ENCODE data around the gene LCLAT1. TPM values are rescaled to one million over a fixed set of nuclear protein-coding genes. Genes with fewer than 3 reads are reported as not detected.

The LCLAT1 gene
- polyA plus RNA-seq, 1 of the 3 experiments (the other 2 are of a cell fraction): 6.9 TPM

- no peak for TF ChIP-seq TEAD4 (IDR thresholded peaks at IDR 0.05; ENCODE audit: borderline replicate concordance, insufficient read depth)
- TF ChIP-seq ELF1 (IDR thresholded peaks at IDR 0.05): no peak
Measured at GRCh38 chr2:30480703-30481322, 33.8 kb downstream of the LCLAT1 start (continued).

GRCh38 chr2:30481323-30481800 is 34.3 kb downstream of the LCLAT1 start:
- ChIA-PET CTCF (no interaction called here), POLR2A (interaction anchor here (1.1 kb wide), 1 partner anchor 35 kb away, joined by 3 read pairs; the partner anchor contains the start of gene LCLAT1)
- Histone ChIP-seq H3K4me2 (no peak overlapping the region), H3K4me3 (ENCODE audit: low read depth in 2 of 2, low read length in 1 of 2) (no peak overlapping the region), H3F3A (replicated peaks; ENCODE audit: insufficient read depth) (no peaks in the 10 kb centered on the region), H2AFZ (ENCODE audit: low read depth) (no peak overlapping the region), H3K9me2 (no peaks in the 10 kb centered on the region), H3K9ac (no peak overlapping the region), H3K9me3 (no peaks in the 10 kb centered on the region), H3K79me2 (ENCODE audit: insufficient read depth) (peaks cover 18% of the 10 kb centered on the region; the same call in 1 of the 2 replicates), H4K20me1 (ENCODE audit: insufficient read depth) (no peaks in the 10 kb centered on the region), H3K4me1 (ENCODE audit: control insufficient read depth in 1 of 2, insufficient read depth in 2 of 2, low read depth in 1 of 2, low read length in 1 of 2) (peaks cover 0 to 17% of the 10 kb centered on the region in 2 experiments; a peak in 2 of 4 replicates), H3K27me3 (ENCODE audit: insufficient read depth) (no peaks in the 10 kb centered on the region), H3K27ac (ENCODE audit: low read depth in 2 of 2, low read length in 1 of 2) (no peak overlapping the region), H3K36me3 (replicated peaks in 1 of 2; ENCODE audit: control insufficient read depth in 1 of 2, insufficient read depth in 2 of 2, low read length in 1 of 2) (peaks cover 0 to 9% of the 10 kb centered on the region in 2 experiments)
- TF ChIP-seq POLR2AphosphoS5 (IDR thresholded peaks at IDR 0.05; ENCODE audit: low read depth, low read length): no peak
- TF ChIP-seq, protein P1, sequence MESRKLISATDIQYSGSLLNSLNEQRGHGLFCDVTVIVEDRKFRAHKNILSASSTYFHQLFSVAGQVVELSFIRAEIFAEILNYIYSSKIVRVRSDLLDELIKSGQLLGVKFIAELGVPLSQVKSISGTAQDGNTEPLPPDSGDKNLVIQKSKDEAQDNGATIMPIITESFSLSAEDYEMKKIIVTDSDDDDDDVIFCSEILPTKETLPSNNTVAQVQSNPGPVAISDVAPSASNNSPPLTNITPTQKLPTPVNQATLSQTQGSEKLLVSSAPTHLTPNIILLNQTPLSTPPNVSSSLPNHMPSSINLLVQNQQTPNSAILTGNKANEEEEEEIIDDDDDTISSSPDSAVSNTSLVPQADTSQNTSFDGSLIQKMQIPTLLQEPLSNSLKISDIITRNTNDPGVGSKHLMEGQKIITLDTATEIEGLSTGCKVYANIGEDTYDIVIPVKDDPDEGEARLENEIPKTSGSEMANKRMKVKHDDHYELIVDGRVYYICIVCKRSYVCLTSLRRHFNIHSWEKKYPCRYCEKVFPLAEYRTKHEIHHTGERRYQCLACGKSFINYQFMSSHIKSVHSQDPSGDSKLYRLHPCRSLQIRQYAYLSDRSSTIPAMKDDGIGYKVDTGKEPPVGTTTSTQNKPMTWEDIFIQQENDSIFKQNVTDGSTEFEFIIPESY (IDR thresholded peaks at IDR 0.05; ENCODE audit: borderline replicate concordance, low read depth): no peak
- no peak for TF ChIP-seq TCF12 (IDR thresholded peaks at IDR 0.05)
- no peak for TF ChIP-seq TAF1 (IDR thresholded peaks at IDR 0.05; ENCODE audit: borderline replicate concordance, low read depth, low read length)
- no peak for DNase-seq
- 91% methylated on average over 3 of the region's 3 CpGs for WGBS (ENCODE audit: low lambda C conversion rate)

DNA sequence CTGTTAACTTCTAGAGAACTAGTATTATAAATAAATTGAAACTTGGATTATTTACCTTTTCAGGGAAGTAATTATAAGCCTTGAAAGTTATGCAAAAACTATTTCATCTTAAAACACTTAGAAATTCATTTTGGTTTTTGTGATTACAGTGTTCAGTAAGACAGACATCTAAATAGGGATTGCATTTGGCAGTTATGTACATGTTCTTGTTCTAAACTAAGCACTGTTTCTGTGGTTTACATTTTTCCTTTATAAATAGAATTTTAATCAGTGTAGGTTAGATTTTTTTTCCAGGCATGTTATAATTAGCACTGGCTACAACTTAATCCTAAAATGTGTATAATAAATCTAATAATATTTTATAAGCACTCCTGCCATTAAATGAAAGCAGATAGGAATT is 35.0 kb downstream of the LCLAT1 start:
- peaks cover 18% of the 10 kb centered on the region; the same call in 1 of the 2 replicates for H3K79me2 ChIP-seq (ENCODE audit: insufficient read depth)
- no peaks in the 10 kb centered on the region for H4K20me1 ChIP-seq (ENCODE audit: insufficient read depth)
- ChIA-PET POLR2A (interaction anchor here (1.1 kb wide), 1 partner anchor 35 kb away, joined by 3 read pairs; the partner anchor contains the start of gene LCLAT1), CTCF (no interaction called here)
- peaks cover under 1% of the 10 kb centered on the region for H3F3A ChIP-seq (replicated peaks; ENCODE audit: insufficient read depth)
- H3K36me3 ChIP-seq (replicated peaks in 1 of 2; ENCODE audit: control insufficient read depth in 1 of 2, insufficient read depth in 2 of 2, low read length in 1 of 2): peaks cover 0 to 9% of the 10 kb centered on the region in 2 experiments
- H2AFZ ChIP-seq (ENCODE audit: low read depth): no peak overlapping the region
- H3K9me3 ChIP-seq: no peaks in the 10 kb centered on the region
- no peak overlapping the region for H3K9ac ChIP-seq
- H3K4me3 ChIP-seq (ENCODE audit: low read depth in 2 of 2, low read length in 1 of 2): no peak overlapping the region
- peaks cover 0 to 17% of the 10 kb centered on the region in 2 experiments; a peak in 2 of 4 replicates for H3K4me1 ChIP-seq (ENCODE audit: control insufficient read depth in 1 of 2, insufficient read depth in 2 of 2, low read depth in 1 of 2, low read length in 1 of 2)
- DNase-seq: no peak
- no peaks in the 10 kb centered on the region for H3K9me2 ChIP-seq
- H3K27me3 ChIP-seq (ENCODE audit: insufficient read depth): no peaks in the 10 kb centered on the region
- no peak overlapping the region for H3K4me2 ChIP-seq
- no peak overlapping the region for H3K27ac ChIP-seq (ENCODE audit: low read depth in 2 of 2, low read length in 1 of 2)
- TF ChIP-seq EZH2phosphoT487 (IDR thresholded peaks at IDR 0.05; ENCODE audit: borderline replicate concordance, low read depth): no peak
- no peak for TF ChIP-seq RCOR1 (IDR thresholded peaks at IDR 0.05; ENCODE audit: low read length)
- no peak for TF ChIP-seq NRF1 (IDR thresholded peaks at IDR 0.05; ENCODE audit: low read depth, low read length)
- TF ChIP-seq RFX5 (IDR thresholded peaks at IDR 0.05; ENCODE audit: low read length): no peak
- TF ChIP-seq SMC3 (IDR thresholded peaks at IDR 0.05; ENCODE audit: low read depth, low read length): no peak
- TF ChIP-seq FOSL2 (IDR thresholded peaks at IDR 0.05; ENCODE audit: borderline replicate concordance, low read depth): no peak
- TF ChIP-seq REST (IDR thresholded peaks at IDR 0.05; ENCODE audit: low read depth, low read length): no peak
- TF ChIP-seq YY1 (IDR thresholded peaks at IDR 0.05; ENCODE audit: low read depth): no peak
- TF ChIP-seq GABPA (IDR thresholded peaks at IDR 0.05; ENCODE audit: low read depth): no peak
- no peak for TF ChIP-seq RAD21 (IDR thresholded peaks at IDR 0.05; ENCODE audit: low read length)
- TF ChIP-seq, protein P2, sequence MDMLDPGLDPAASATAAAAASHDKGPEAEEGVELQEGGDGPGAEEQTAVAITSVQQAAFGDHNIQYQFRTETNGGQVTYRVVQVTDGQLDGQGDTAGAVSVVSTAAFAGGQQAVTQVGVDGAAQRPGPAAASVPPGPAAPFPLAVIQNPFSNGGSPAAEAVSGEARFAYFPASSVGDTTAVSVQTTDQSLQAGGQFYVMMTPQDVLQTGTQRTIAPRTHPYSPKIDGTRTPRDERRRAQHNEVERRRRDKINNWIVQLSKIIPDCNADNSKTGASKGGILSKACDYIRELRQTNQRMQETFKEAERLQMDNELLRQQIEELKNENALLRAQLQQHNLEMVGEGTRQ (IDR thresholded peaks at IDR 0.05; ENCODE audit: borderline replicate concordance, low read depth, low read length): no peak
- no peak for TF ChIP-seq CHD2 (IDR thresholded peaks at IDR 0.05; ENCODE audit: low read length, partially characterized antibody)
- no peak for TF ChIP-seq FOXM1 (IDR thresholded peaks at IDR 0.05; ENCODE audit: low read depth)
- no peak for TF ChIP-seq POLR2AphosphoS5 (IDR thresholded peaks at IDR 0.05; ENCODE audit: low read depth, low read length)
